Measurements from ENCODE around the gene WSB1.

The WSB1 gene

GRCh38 chr17:27338536-27338985 lies 44.6 kb downstream of the WSB1 start:
- no peak for DNase-seq (ENCODE audit: low read depth, low spot score)

GRCh38 chr17:27339198-27339835 lies 45.4 kb downstream of the WSB1 start:
- DNase-seq (ENCODE audit: low read depth, low spot score) = no peak

DNA sequence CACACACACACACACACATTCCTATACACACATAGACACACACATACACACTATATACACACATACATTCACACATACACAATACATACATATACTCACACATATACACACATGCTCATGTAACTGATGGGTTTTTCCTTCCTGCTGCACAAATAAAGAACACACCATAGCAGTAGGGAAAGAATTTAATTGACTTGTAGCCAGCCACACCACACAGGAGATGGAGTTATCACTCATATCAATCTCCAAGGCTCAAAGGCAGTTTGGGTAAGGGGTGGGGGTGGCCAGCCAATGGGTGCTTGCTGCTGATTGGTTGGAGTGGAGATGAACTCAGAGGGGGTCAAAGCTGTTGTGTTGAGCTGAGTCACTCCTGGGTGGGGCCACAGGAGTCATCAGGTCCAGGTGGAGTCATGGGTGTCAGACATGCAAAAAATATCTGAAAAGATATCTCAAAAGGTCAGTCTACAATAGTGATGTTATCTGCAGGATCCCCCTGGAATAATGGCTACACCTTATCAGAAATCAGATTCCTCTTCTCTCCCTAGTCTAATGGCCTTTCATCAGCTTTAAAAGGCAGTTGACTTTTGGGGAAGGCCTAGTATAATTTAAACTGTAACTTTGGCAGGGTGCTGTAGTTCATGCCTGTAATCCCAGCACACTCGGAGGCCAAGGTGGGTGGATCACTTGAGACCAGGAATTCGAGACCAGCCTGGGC lies 46.1 kb downstream of the WSB1 start:
- no peak for DNase-seq (ENCODE audit: low read depth, low spot score)

- DNase-seq (ENCODE audit: low read depth, low spot score) = no peak
Observed at GRCh38 chr17:27340575-27340974, 46.7 kb downstream of the WSB1 start.

- DNase-seq (ENCODE audit: low read depth, low spot score) = no peak
Observed at GRCh38 chr17:27341041-27341471, 47.1 kb downstream of the WSB1 start.

DNA sequence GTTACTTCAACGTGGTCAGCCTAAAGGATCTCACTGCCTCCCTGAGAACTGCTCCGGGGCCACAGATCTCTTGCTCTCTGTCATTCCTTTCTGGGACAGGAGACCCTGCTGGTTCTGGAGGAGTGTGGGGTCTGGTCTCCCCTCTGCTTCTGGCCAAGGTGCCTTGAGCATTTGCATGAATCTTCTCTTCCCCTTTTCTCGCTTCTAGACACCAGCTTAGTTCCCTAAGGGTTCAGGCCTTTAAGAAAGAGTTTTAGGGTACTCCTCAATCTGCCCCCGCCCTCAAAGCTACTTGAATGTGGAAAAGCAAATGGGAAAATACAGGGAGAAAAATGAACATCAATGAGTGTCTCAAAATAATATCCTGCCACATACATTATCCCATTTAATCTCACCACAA lies 48.1 kb downstream of the WSB1 start:
- no peak for DNase-seq (ENCODE audit: low read depth, low spot score)

- no peak for DNase-seq (ENCODE audit: low read depth, low spot score)
Observed at GRCh38 chr17:27343294-27343693, 49.4 kb downstream of the WSB1 start.

- no peak for DNase-seq (ENCODE audit: low read depth, low spot score)
Observed at GRCh38 chr17:27343977-27344607, 50.2 kb downstream of the WSB1 start.

DNA sequence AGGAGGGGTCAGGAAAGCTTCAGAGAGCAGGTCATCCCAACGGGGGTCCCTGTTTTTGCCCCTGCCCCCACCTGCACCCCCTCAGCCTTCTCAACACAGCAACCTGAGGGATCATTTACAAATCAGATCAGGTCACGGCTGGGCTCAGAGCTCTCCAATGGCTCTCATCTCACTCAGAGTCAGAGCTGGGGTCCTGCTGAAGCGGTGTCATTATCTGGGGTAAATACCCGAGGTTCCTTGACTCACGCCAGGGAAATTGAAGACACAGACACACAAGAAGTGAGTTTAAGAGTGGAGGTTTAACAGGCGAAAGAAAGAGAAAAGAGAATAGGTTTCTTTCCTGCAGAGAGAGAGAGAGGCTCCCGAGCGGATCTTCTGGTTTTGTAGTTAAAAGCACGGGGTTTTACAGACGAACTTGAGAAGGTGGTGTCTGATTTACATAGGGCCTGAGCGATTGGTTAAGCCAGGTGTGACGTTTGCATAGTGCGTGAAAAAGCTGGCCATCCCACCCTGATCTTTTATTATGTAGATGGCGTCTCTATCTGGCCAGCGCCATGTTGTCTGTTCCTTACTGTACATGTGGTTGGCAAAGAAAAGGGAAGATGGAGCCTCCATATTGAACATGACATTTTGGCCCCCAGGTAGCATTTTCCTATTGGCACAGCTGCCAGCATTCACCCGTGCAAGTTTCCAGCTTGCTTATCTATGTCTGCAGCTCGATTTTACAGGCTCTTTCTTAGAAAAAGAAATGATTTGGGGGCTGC lies 51.4 kb downstream of the WSB1 start:
- DNase-seq (ENCODE audit: low read depth, low spot score) = no peak

- DNase-seq (ENCODE audit: low read depth, low spot score) = no peak
Observed at GRCh38 chr17:27346228-27346899, 52.5 kb downstream of the WSB1 start.

GRCh38 chr17:27348196-27348595 lies 54.3 kb downstream of the WSB1 start:
- no peak for DNase-seq (ENCODE audit: low read depth, low spot score)

- no peak for DNase-seq (ENCODE audit: low read depth, low spot score)
Observed at GRCh38 chr17:27349540-27350021, 55.7 kb downstream of the WSB1 start.

GRCh38 chr17:27351759-27352158 lies 57.8 kb downstream of the WSB1 start:
- DNase-seq (ENCODE audit: low read depth, low spot score) = no peak

DNA sequence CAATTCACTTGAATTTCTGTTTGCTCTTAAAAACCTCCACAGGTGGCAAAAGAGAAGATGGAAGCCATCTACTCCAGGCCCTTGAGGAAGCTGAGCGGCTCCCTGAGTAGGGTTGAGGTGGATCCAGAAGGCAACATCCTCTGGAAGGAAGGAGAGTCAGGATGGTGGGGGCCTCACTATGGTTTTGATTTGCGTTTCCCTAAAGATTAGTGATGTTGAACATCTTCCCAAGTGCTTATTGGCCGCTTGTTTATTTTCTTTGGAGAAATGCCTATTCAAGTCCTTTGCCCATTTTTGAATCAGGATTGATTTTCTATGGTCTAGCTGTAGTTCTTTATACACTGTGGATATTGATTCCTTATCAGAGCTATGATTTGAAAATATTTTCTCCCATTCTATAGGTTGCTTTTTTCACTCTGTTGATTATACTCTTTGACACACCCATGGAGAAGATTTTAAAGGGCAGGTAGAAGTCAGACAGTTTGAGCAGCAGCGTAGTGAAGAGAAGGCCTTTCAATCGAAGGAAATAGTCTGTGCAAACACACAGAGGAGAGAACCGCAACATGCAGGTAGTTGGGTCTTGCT lies 58.6 kb downstream of the WSB1 start:
- no peak for DNase-seq (ENCODE audit: low read depth, low spot score)

DNA sequence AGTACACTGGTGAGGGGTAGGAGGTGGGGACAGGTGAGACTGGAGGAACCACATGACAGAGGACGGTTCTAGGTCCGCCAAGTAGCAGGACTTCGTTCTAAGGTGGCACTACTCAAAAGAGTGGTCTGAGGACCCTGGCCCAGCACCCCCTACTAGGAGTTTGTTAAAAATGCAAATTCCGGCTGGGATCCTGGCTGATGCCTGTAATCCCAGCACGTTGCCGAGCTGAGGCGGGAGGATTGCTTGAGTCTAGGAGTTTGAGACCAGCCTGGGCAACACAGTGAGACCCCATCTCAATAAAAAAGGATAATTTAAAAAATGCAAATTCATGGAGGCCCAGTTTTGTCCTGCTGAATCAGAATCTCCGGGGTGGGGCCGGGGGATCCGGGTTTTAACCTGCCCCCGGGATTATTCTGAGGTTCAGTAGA lies 59.1 kb downstream of the WSB1 start:
- DNase-seq (ENCODE audit: low read depth, low spot score) = no peak

DNA sequence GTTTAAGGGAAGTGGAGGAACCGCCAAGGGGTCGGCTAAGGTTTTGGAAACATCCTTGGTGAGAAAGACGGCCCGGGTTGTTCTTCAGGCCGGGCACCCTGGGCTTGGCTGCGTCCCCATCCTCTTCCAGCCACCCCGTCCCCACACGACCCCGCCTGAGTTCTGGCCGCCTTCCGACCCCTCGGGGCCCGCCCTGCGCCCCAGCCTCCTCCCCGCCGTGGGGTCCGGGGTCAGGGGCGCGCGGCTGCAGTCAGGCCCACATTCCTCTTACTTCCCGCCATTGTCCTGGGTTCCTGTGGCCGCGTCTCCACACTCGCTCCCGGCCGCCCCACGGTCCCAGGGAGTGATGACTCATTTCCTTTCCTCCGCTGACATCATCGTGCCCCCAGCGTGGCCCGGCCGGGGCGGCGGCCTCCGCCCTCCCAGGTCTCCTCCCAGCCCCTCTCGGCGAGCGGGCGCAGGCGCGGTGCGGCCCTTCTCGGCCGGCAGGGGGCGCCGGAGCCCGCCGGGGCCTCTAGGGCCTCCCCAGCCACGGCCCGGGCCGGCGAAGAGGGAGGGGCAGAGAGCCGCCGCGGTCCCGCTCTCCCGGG lies 59.6 kb downstream of the WSB1 start:
- DNase-seq (ENCODE audit: low read depth, low spot score) = peak; percentile 84

GRCh38 chr17:27354051-27354490 lies 60.2 kb downstream of the WSB1 start:
- DNase-seq (ENCODE audit: low read depth, low spot score) = no peak

DNA sequence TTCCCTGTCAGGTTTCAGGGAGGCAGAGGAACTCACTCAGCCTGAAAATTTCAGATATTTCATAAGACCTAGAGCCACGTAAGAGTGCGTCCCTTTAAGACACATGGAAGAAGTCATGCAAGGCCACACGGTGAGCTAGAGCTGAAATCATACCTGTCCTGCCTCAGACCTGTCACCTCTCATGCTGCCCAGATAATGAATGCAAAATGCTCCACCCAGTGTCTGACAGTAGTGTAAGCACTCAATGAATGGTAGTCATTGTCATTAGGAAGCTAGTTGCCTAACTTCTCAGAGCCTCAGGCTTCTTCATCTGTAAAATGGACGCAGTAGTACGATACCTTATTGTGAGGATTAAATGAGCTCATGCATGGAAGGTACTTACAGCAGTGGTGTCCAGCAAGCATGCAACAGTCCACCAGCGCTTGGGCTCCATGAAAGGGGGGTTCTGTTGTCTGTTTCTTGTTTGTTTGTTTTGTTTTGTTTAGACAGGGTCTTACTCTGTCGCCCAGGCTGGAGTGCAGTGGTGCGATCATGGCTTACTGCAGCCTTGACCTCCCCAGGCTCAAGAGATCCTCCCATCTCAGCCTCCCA lies 60.7 kb downstream of the WSB1 start:
- no peak for DNase-seq (ENCODE audit: low read depth, low spot score)

- DNase-seq (ENCODE audit: low read depth, low spot score) = no peak
Observed at GRCh38 chr17:27355419-27355818, 61.5 kb downstream of the WSB1 start.

- no peak for DNase-seq (ENCODE audit: low read depth, low spot score)
Observed at GRCh38 chr17:27356091-27356705, 62.3 kb downstream of the WSB1 start.

Data from smooth muscle cell of the brain vasculature (primary cell).